CD4-positive, alpha-beta T cell (primary cell): ENCODE measurements around the gene CDHR5. TPM values are rescaled to one million over a fixed set of nuclear protein-coding genes. Genes with fewer than 3 reads are reported as not detected.
A peak's percentile ranks its signal among the peaks of the same experiment; 100 is the strongest.

Experiments
- ATAC-seq: fragments of 200-7000 bp; cut with Tn5 transposase; one replicate; pipeline ENCODE4 v1.10.0; 2022; ENCODE audit warnings: mild to moderate bottlenecking; ENCODE audit not compliant: poor library complexity
- CTCF ChIA-PET: fragments of 350-600 bp; sonication (Branson Sonifier 250); formaldehyde crosslinking; loops from one replicate; lab custom pipeline; 2021; ENCODE audit warnings: antibody characterized with exemption, inconsistent platforms; lab: Charles Lee
- POLR2A ChIA-PET: fragments of 350-600 bp; sonication (Branson Sonifier 250); formaldehyde crosslinking; loops from one replicate; lab custom pipeline; 2021; ENCODE audit warnings: antibody characterized with exemption, inconsistent platforms; lab: Charles Lee
- DNase-seq, 14 experiments: peaks; one replicate each; pipeline ENCODE4 v3.0.0-alpha.2; 2013 to 2020; ENCODE audit warnings: mixed read lengths in 2 of 14
- H3K27ac ChIP-seq, 2 donors: one replicate each; pipeline versions ENCODE4 v1.5.1 to v1.7.0; 2013; ENCODE audit warnings: low read length in 2 of 2, low read depth in 1 of 2, mild to moderate bottlenecking in 1 of 2
- H3K27me3 ChIP-seq, 2 experiments: 1 replicate in 1 of 2; 2 replicates in 1 of 2; pipeline versions ENCODE4 v1.6.1 to v1.7.0; 2013; ENCODE audit warnings: low read length in 2 of 2, control low read depth in 1 of 2, mild to moderate bottlenecking in 1 of 2, moderate library complexity in 1 of 2; ENCODE audit not compliant: insufficient read depth in 2 of 2, control insufficient read depth in 1 of 2
- H3K36me3 ChIP-seq: one replicate; pipeline ENCODE4 v1.6.1; 2013; ENCODE audit warnings: low read length, control low read depth; ENCODE audit not compliant: insufficient read depth
- H3K4me1 ChIP-seq: one replicate; pipeline ENCODE4 v1.6.1; 2013; ENCODE audit warnings: low read length, control low read depth; ENCODE audit not compliant: insufficient read depth
- H3K4me3 ChIP-seq: one replicate; pipeline ENCODE4 v1.5.1; 2013; ENCODE audit warnings: mild to moderate bottlenecking, low read length, moderate library complexity
- H3K9me3 ChIP-seq, 2 experiments: 1 replicate in 1 of 2; 2 replicates in 1 of 2; pipeline versions ENCODE4 v1.6.1 to v1.7.0; 2013; ENCODE audit warnings: low read length in 2 of 2, mild to moderate bottlenecking in 2 of 2, control low read depth in 1 of 2, moderate library complexity in 1 of 2; ENCODE audit not compliant: control insufficient read depth in 1 of 2, insufficient read depth in 1 of 2
- H3K27ac Mint-ChIP-seq: one replicate; pipeline ENCODE4 v1.8.0; 2020; ENCODE audit warnings: mixed read lengths
- H3K27me3 Mint-ChIP-seq: one replicate; pipeline ENCODE4 v1.8.0; 2021; ENCODE audit warnings: mixed read lengths
- H3K36me3 Mint-ChIP-seq: one replicate; pipeline ENCODE4 v1.8.0; 2021; ENCODE audit warnings: low read depth, mixed read lengths
- H3K4me1 Mint-ChIP-seq: one replicate; pipeline ENCODE4 v1.8.0; 2021; ENCODE audit warnings: low read depth, mixed read lengths
- H3K4me3 Mint-ChIP-seq: one replicate; pipeline ENCODE4 v1.8.0; 2020; ENCODE audit warnings: mild to moderate bottlenecking, mixed read lengths
- H3K9me3 Mint-ChIP-seq: one replicate; pipeline ENCODE4 v1.8.0; 2020; ENCODE audit warnings: mixed read lengths
- CTCF ChIP-seq: fragments of 200-600 bp; IDR thresholded peaks from one replicate; pipeline ENCODE4 v1.8.0; 2022; ENCODE audit warnings: antibody characterized with exemption, mild to moderate bottlenecking
- intact Hi-C, 2 experiments: fragments of 100-400 bp; cut with DNase I in 1 of 2; cut with micrococcal nuclease in 1 of 2; formaldehyde crosslinking; loops; one replicate each; pipeline versions ENCODE4 v1.15.1 to v1.9.0; 2023 to 2025; cut with DNase I, micrococcal nuclease
- total RNA-seq, 174 experiments: library from RNA in 2 of 174; stranded (reverse) in 2 of 174; gene quantifications; one replicate each; pipeline ENCODE4 v1.2.3 and lab custom pipeline; 2021 to 2026

CDHR5 gene
- total RNA-seq, 2 experiments from 2014 or later: not detected

GRCh38 chr11:614021-614622, 10.6 kb downstream of the CDHR5 start:
- peaks cover 51% of the 10 kb centered on the region for H3K36me3 ChIP-seq
- intact Hi-C loops: loop anchor here in 1 of 2 experiments (5.0 kb wide), 1 partner anchor 78 kb away; no protein-coding TSS in a partner anchor

GRCh38 chr11:613369-613968, 11.3 kb downstream of the CDHR5 start:
- no peaks in the 10 kb centered on the region for H3K9me3 Mint-ChIP-seq
- no peak for TF ChIP-seq CTCF
- no peaks in the 10 kb centered on the region for H3K27me3 ChIP-seq
- peak overlapping the region; percentile 82 to 83 for H3K27ac ChIP-seq
- ChIA-PET POLR2A (interaction anchor here (0.6 to 1.8 kb wide), 6 partner anchors 12 to 112 kb away, joined by 3 to 8 read pairs (median 4); partner anchors contain the start of gene PHRF1), CTCF (interaction anchor here (2.0 kb wide), 1 partner anchor 59 kb away, joined by 5 read pairs; no protein-coding TSS in a partner anchor)
- peak overlapping the region; percentile 10 for H3K4me3 ChIP-seq
- H3K4me1 ChIP-seq: peaks cover 34% of the 10 kb centered on the region
- peaks cover 33% of the 10 kb centered on the region for H3K36me3 Mint-ChIP-seq
- peaks cover 0 to 3% of the 10 kb centered on the region in 2 experiments for H3K9me3 ChIP-seq
- DNase-seq: peak; percentile 66 to 96 (median 83)
- peak overlapping the region; percentile 20 for H3K4me3 Mint-ChIP-seq
- peak; percentile 62 for ATAC-seq
- peak overlapping the region; percentile 80 for H3K27ac Mint-ChIP-seq
- no peaks in the 10 kb centered on the region for H3K27me3 Mint-ChIP-seq
- H3K4me1 Mint-ChIP-seq: peaks cover 16% of the 10 kb centered on the region
- intact Hi-C loops: loop anchor here in 1 of 2 experiments (2.0 to 5.0 kb wide), 2 partner anchors 55 to 79 kb away; no protein-coding TSS in a partner anchor
- peaks cover 58% of the 10 kb centered on the region for H3K36me3 ChIP-seq

More at GRCh38 chr11:614021-614622, 10.6 kb downstream of the CDHR5 start:
- no peaks in the 10 kb centered on the region for H3K27me3 ChIP-seq
- H3K4me3 ChIP-seq: peak overlapping the region; percentile 10
- DNase-seq (no peak), ATAC-seq (no peak)
- no peaks in the 10 kb centered on the region for H3K9me3 Mint-ChIP-seq
- TF ChIP-seq CTCF: no peak
- peaks cover 34% of the 10 kb centered on the region for H3K4me1 ChIP-seq
- CTCF ChIA-PET: interaction anchor here (2.0 kb wide), 1 partner anchor 60 kb away, joined by 5 read pairs; no protein-coding TSS in a partner anchor
- H3K27ac Mint-ChIP-seq: peak overlapping the region; percentile 80
- H3K27me3 Mint-ChIP-seq: no peaks in the 10 kb centered on the region
- H3K4me1 Mint-ChIP-seq: peaks cover 16% of the 10 kb centered on the region
- peak overlapping the region; percentile 72 to 83 for H3K27ac ChIP-seq
- H3K4me3 Mint-ChIP-seq: peak overlapping the region; percentile 80
- POLR2A ChIA-PET: interaction anchor here (0.6 to 1.8 kb wide), 7 partner anchors 13 to 112 kb away, joined by 3 to 8 read pairs (median 3); partner anchors contain the start of gene PHRF1
- H3K36me3 Mint-ChIP-seq: peaks cover 30% of the 10 kb centered on the region
- peaks cover 0 to 3% of the 10 kb centered on the region in 2 experiments for H3K9me3 ChIP-seq

GRCh38 chr11:612961-613300, 11.8 kb downstream of the CDHR5 start:
- peaks cover 16% of the 10 kb centered on the region for H3K4me1 Mint-ChIP-seq
- peaks cover 36% of the 10 kb centered on the region for H3K36me3 Mint-ChIP-seq
- H3K9me3 ChIP-seq: peaks cover 0 to 3% of the 10 kb centered on the region in 2 experiments
- no peaks in the 10 kb centered on the region for H3K9me3 Mint-ChIP-seq
- peaks cover 63% of the 10 kb centered on the region for H3K36me3 ChIP-seq
- H3K4me3 ChIP-seq: no peak overlapping the region
- intact Hi-C loops: loop anchor here in 1 of 2 experiments (2.0 to 5.0 kb wide), 2 partner anchors 54 to 79 kb away; no protein-coding TSS in a partner anchor
- no peak overlapping the region for H3K4me3 Mint-ChIP-seq
- no peak for ATAC-seq
- H3K27ac Mint-ChIP-seq: peak overlapping the region; percentile 74
- POLR2A ChIA-PET: no interaction called here
- peak overlapping the region; percentile 75 to 82 for H3K27ac ChIP-seq
- H3K27me3 ChIP-seq: no peaks in the 10 kb centered on the region
- TF ChIP-seq CTCF: no peak
- DNase-seq: no peak
- CTCF ChIA-PET: interaction anchor here (2.0 kb wide), 1 partner anchor 58 kb away, joined by 5 read pairs; no protein-coding TSS in a partner anchor
- no peaks in the 10 kb centered on the region for H3K27me3 Mint-ChIP-seq
- peaks cover 34% of the 10 kb centered on the region for H3K4me1 ChIP-seq
